Measurements from ENCODE around the gene CDH4. TPM values are rescaled to one million over a fixed set of nuclear protein-coding genes. Genes with fewer than 3 reads are reported as not detected.

The CDH4 gene
- total and polyA plus RNA-seq, 7 donors: under 0.01 to 0.06 TPM; not detected in 5

DNA sequence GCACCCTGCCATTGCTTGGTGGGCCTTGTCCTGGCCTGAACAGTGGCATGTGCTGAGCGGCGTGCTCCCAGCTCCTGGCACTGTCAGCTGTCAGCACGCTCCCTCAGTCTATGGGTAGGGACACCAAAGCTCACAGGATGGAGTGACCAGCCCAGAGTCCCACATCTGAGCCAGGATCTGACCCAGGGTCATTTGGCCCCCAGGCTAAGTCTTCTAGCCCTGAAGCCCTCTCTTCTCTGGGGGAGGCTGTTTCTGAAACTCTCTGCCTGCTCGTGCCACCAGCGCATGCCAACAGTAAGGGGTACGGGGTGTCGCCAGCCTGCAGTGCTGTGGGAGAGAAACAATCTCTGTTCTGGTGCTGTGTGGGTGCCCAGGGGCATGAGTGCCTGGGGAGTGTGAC is 37.1 kb downstream of the CDH4 start:
- no peak overlapping the region for H3K4me3 ChIP-seq
- H3K4me1 ChIP-seq: peaks cover 0 to 7% (median 4%) of the 10 kb centered on the region in 4 donors
- no peaks in the 10 kb centered on the region for H3K36me3 ChIP-seq
- no peak for TF ChIP-seq POLR2AphosphoS5 (IDR thresholded peaks at IDR 0.05)
- TF ChIP-seq, protein P1, sequence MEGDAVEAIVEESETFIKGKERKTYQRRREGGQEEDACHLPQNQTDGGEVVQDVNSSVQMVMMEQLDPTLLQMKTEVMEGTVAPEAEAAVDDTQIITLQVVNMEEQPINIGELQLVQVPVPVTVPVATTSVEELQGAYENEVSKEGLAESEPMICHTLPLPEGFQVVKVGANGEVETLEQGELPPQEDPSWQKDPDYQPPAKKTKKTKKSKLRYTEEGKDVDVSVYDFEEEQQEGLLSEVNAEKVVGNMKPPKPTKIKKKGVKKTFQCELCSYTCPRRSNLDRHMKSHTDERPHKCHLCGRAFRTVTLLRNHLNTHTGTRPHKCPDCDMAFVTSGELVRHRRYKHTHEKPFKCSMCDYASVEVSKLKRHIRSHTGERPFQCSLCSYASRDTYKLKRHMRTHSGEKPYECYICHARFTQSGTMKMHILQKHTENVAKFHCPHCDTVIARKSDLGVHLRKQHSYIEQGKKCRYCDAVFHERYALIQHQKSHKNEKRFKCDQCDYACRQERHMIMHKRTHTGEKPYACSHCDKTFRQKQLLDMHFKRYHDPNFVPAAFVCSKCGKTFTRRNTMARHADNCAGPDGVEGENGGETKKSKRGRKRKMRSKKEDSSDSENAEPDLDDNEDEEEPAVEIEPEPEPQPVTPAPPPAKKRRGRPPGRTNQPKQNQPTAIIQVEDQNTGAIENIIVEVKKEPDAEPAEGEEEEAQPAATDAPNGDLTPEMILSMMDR (IDR thresholded peaks at IDR 0.05): no peak
- TF ChIP-seq EP300 (IDR thresholded peaks at IDR 0.05): no peak
- no peak for TF ChIP-seq POLR2A (IDR thresholded peaks at IDR 0.05)
- intact Hi-C loops (cut with DNase I): no loop called here
- peaks cover 0 to 11% (median 0%) of the 10 kb centered on the region in 3 donors for H3K27me3 ChIP-seq
- DNase-seq: no peak
- H3K27ac ChIP-seq: no peak overlapping the region
- WGBS, 2 donors: 82 to 83% methylated on average over 7 of the region's 7 CpGs
- peaks cover 0 to 3% (median 0%) of the 10 kb centered on the region in 4 donors for H3K9me3 ChIP-seq

DNA sequence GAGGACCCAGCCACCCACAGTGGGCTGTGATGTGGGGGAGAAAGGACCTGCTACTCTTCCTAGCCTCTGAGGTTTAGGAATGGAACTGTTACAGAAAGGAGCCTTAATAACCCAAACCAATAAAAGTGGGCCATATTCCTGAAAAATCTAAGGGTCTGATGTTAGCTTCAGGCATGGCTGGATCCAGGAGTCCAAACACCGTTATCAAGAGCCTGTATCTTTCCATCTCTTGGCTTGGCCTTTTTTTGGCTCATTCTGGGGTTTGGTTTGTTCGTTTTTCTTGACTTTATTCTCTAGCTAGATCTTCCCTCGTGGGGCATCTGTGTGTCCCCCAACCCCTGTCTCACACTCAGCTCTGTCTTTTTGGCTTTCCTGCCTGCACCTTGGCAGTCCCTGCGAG is 38.7 kb downstream of the CDH4 start:
- peaks cover 0 to 3% (median 0%) of the 10 kb centered on the region in 4 donors for H3K9me3 ChIP-seq
- 73 to 81% methylated on average over 4 of the region's 4 CpGs for WGBS, 2 donors
- intact Hi-C loops (cut with DNase I): no loop called here
- DNase-seq: no peak
- H3K36me3 ChIP-seq: no peaks in the 10 kb centered on the region
- no peak overlapping the region for H3K4me3 ChIP-seq
- no peak for TF ChIP-seq POLR2A (IDR thresholded peaks at IDR 0.05)
- no peak for TF ChIP-seq POLR2AphosphoS5 (IDR thresholded peaks at IDR 0.05)
- TF ChIP-seq, protein P1 (IDR thresholded peaks at IDR 0.05): no peak
- no peak for TF ChIP-seq EP300 (IDR thresholded peaks at IDR 0.05)
- H3K4me1 ChIP-seq: peaks cover 0 to 7% (median 4%) of the 10 kb centered on the region in 4 donors
- H3K27ac ChIP-seq: no peak overlapping the region
- H3K27me3 ChIP-seq: peaks cover 0 to 11% (median 0%) of the 10 kb centered on the region in 3 donors

DNA sequence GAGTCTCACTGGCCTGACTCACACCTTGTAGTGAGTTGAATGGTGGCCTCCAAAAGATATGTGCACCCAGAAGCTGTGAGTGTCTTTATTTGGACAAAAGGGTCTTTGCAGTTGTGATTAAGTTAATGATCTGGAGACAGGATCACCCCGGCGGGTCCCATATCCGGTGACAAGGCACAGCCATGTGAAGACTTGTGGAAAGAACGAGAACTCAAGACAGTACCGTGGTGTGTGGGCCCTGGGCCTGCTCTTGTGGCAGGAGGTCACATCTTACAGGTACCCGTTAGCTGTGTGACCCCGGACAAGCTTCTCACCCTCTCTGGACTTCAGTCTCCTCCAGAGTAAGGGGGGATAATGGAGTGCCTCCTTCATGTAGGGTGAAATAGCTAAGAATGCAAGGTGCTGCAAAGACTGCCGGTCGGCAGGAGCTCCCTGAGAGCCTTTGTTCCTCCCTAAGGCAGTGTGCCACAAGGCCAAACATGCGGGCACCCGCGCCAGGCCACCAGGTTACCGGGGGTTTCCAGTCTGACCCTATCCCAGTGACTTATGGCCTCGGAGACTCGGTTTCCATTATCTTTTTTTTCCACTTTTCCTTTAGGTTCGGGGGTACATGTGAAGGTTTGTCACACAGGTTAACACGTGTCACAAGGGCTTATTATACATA is 39.2 kb downstream of the CDH4 start:
- intact Hi-C loops (cut with DNase I): no loop called here
- no peak for DNase-seq
- 91 to 93% methylated on average over 17 of the region's 17 CpGs for WGBS, 2 donors
- Histone ChIP-seq H3K9me3 (peaks cover 0 to 3% (median 0%) of the 10 kb centered on the region in 4 donors), H3K36me3 (no peaks in the 10 kb centered on the region), H3K27ac (no peak overlapping the region), H3K4me1 (peaks cover 0 to 7% (median 4%) of the 10 kb centered on the region in 4 donors), H3K27me3 (peaks cover 0 to 11% (median 0%) of the 10 kb centered on the region in 3 donors), H3K4me3 (no peak overlapping the region)
- TF ChIP-seq POLR2AphosphoS5 (IDR thresholded peaks at IDR 0.05): no peak
- TF ChIP-seq POLR2A (IDR thresholded peaks at IDR 0.05): no peak
- TF ChIP-seq, protein P1 (IDR thresholded peaks at IDR 0.05): no peak
- TF ChIP-seq EP300 (IDR thresholded peaks at IDR 0.05): no peak

DNA sequence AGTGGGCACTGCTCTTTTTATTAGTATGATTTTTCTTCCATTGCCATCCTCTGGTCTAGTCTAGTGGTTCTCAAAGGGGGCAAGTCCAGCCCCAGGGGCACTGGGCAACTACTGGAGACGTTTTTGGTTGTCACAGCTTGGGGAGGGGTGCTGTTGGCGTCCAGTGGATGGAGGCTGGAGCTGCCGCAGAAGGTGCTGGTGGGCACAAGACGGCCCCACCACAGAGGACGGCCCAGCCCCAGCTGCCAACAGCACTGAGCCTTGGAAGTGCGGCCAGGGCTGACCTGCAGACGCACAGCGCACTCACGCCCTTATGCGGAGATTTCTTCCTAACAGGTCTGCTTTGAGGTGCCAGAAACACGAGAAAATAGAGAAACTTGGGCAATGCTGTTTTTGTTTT is 40.3 kb downstream of the CDH4 start:
- no peaks in the 10 kb centered on the region for H3K36me3 ChIP-seq
- no peak overlapping the region for H3K4me3 ChIP-seq
- no peak overlapping the region for H3K27ac ChIP-seq
- TF ChIP-seq EP300 (IDR thresholded peaks at IDR 0.05) (no peak), POLR2A (IDR thresholded peaks at IDR 0.05) (no peak), POLR2AphosphoS5 (IDR thresholded peaks at IDR 0.05) (no peak)
- TF ChIP-seq, protein P1 (IDR thresholded peaks at IDR 0.05): no peak
- peaks cover 0 to 3% (median 0%) of the 10 kb centered on the region in 4 donors for H3K9me3 ChIP-seq
- H3K27me3 ChIP-seq: peaks cover 0 to 6% (median 0%) of the 10 kb centered on the region in 3 donors
- WGBS, 2 donors: 82 to 85% methylated on average over 11 of the region's 11 CpGs
- intact Hi-C loops (cut with DNase I): no loop called here
- DNase-seq: no peak
- peaks cover 0 to 7% (median 4%) of the 10 kb centered on the region in 4 donors for H3K4me1 ChIP-seq

Data from sigmoid colon (tissue), 7 donors.